ENCODE data around the gene STARD4.

GRCh38 chr5:111550282-111551020, 38.1 kb upstream of the STARD4 start:
- TF ChIP-seq CTCF (IDR thresholded peaks at IDR 0.05) (no peak; the same call in 1 of the 2 replicates), ZNF232 (CRISPR knock-in tag; IDR thresholded peaks at IDR 0.05) (no peak), ESRRA (CRISPR knock-in tag; IDR thresholded peaks at IDR 0.05; ENCODE audit: borderline replicate concordance) (no peak), MAX (CRISPR knock-in tag; IDR thresholded peaks at IDR 0.05) (no peak), KAT7 (CRISPR knock-in tag; IDR thresholded peaks at IDR 0.05; ENCODE audit: borderline replicate concordance) (no peak)
